Hepatocyte (in vitro differentiated cells): ENCODE measurements around the gene ITPR1. TPM values are rescaled to one million over a fixed set of nuclear protein-coding genes. Genes with fewer than 3 reads are reported as not detected.
A peak's percentile ranks its signal among the peaks of the same experiment; 100 is the strongest.

Experiments
- DNase-seq: peaks from one replicate; pipeline ENCODE4 v3.0.0-alpha.2; 2016; ENCODE audit warnings: low spot score
- H2AFZ ChIP-seq: fragments of 200-600 bp; sonication (generic); 2 replicates; pipeline ENCODE4 v1.6.0; 2016; ENCODE audit warnings: antibody characterized with exemption, mild to moderate bottlenecking
- H3K27ac ChIP-seq: fragments of 200-600 bp; sonication (generic); 2 replicates; pipeline ENCODE4 v1.5.1; 2016; ENCODE audit warnings: mild to moderate bottlenecking
- H3K27me3 ChIP-seq: fragments of 200-600 bp; sonication (generic); 2 replicates; pipeline ENCODE4 v1.6.1; 2016
- H3K36me3 ChIP-seq: fragments of 200-600 bp; sonication (generic); replicated peaks from 2 replicates; pipeline ENCODE4 v1.5.1; 2016; ENCODE audit warnings: low read depth; ENCODE audit not compliant: insufficient read depth
- H3K4me1 ChIP-seq: fragments of 200-600 bp; sonication (generic); 2 replicates; pipeline ENCODE4 v1.5.1; 2016; ENCODE audit warnings: mild to moderate bottlenecking, moderate library complexity; ENCODE audit not compliant: insufficient read depth
- H3K4me2 ChIP-seq: fragments of 200-600 bp; sonication (generic); 2 replicates; pipeline ENCODE4 v1.6.0; 2016
- H3K4me3 ChIP-seq: fragments of 200-600 bp; sonication (generic); 2 replicates; pipeline ENCODE4 v1.5.1; 2016; ENCODE audit warnings: mild to moderate bottlenecking
- H3K79me2 ChIP-seq: fragments of 200-600 bp; sonication (generic); 2 replicates; pipeline ENCODE4 v1.6.0; 2017; ENCODE audit warnings: mild to moderate bottlenecking
- H3K9me2 ChIP-seq: fragments of 200-600 bp; sonication (generic); replicated peaks from 2 replicates; pipeline ENCODE4 v1.6.0; 2017; ENCODE audit warnings: mild to moderate bottlenecking; ENCODE audit not compliant: insufficient read depth
- H3K9me3 ChIP-seq: fragments of 200-600 bp; sonication (generic); 2 replicates; pipeline ENCODE4 v1.5.1; 2016; ENCODE audit warnings: low read depth, mild to moderate bottlenecking
- H4K20me1 ChIP-seq: fragments of 200-600 bp; sonication (generic); 2 replicates; pipeline ENCODE4 v1.6.0; 2016; ENCODE audit warnings: mild to moderate bottlenecking; ENCODE audit not compliant: insufficient read depth, poor library complexity, severe bottlenecking
- CTCF ChIP-seq: fragments of 200-600 bp; sonication (generic); IDR thresholded peaks from 2 replicates; pipeline ENCODE4 v1.5.1; 2016; ENCODE audit warnings: antibody characterized with exemption, mild to moderate bottlenecking; ENCODE audit not compliant: poor library complexity
- EZH2 ChIP-seq: fragments of 200-600 bp; sonication (generic); IDR thresholded peaks from 2 replicates; pipeline ENCODE4 v1.6.1; 2016; ENCODE audit warnings: antibody characterized with exemption, mild to moderate bottlenecking, borderline replicate concordance
- EZH2phosphoT487 ChIP-seq: fragments of 200-600 bp; sonication (generic); IDR thresholded peaks from one replicate; pipeline ENCODE4 v1.6.1; 2018; ENCODE audit warnings: antibody characterized with exemption, mild to moderate bottlenecking, low read depth, moderate library complexity; ENCODE audit not compliant: unreplicated experiment, severe bottlenecking
- WGBS: methylation state at CpG from one replicate; pipeline ENCODE4 v1.1.6; 2016; ENCODE audit warnings: low lambda C conversion rate; ENCODE audit errors: missing lambda C conversion rate; 5-methylcytosine and 5-hydroxymethylcytosine counted together
- polyA plus RNA-seq: library from polyadenylated mRNA; unstranded; fragments of >200 nt; fragmentation: Nextera tagmentation; extraction: Ambion mirVana; gene quantifications from 2 replicates; pipeline ENCODE4 v1.2.1, GENCODE V29; 2016
- total RNA-seq: library from RNA; depleted of rRNA; stranded (reverse); fragments of >200 nt; gene quantifications from 2 replicates; pipeline ENCODE4 v1.2.3, GENCODE V29; 2014

Gene ITPR1
- total and polyA plus RNA-seq, 2 experiments from 2014 or later: 46.8 to 90.8 TPM

GRCh38 chr3:4856986-4857385 lies 363.8 kb downstream of the ITPR1 start:
- Histone ChIP-seq H3K27ac (peak overlapping the region; percentile 27), H3K4me2 (no peak overlapping the region)
- no peak for DNase-seq

GRCh38 chr3:4859788-4860187 lies 366.6 kb downstream of the ITPR1 start:
- Histone ChIP-seq H4K20me1 (no peaks in the 10 kb centered on the region), H3K4me3 (no peak overlapping the region), H3K27me3 (no peaks in the 10 kb centered on the region), H3K4me1 (no peaks in the 10 kb centered on the region), H3K79me2 (no peaks in the 10 kb centered on the region), H3K27ac (no peak overlapping the region), H3K9me2 (no peaks in the 10 kb centered on the region), H2AFZ (no peak overlapping the region), H3K36me3 (no peaks in the 10 kb centered on the region), H3K4me2 (no peak overlapping the region), H3K9me3 (no peaks in the 10 kb centered on the region)
- 86% methylated on average over 1 of the region's 1 CpG for WGBS
- TF ChIP-seq CTCF (no peak), EZH2 (no peak), EZH2phosphoT487 (no peak)
- DNase-seq: no peak

More at GRCh38 chr3:4856986-4857385, 363.8 kb downstream of the ITPR1 start:
- H3K9me2 ChIP-seq: no peaks in the 10 kb centered on the region
- no peaks in the 10 kb centered on the region for H3K36me3 ChIP-seq
- no peaks in the 10 kb centered on the region for H3K9me3 ChIP-seq
- no peaks in the 10 kb centered on the region for H3K27me3 ChIP-seq
- WGBS: 53% methylated on average over 5 of the region's 5 CpGs
- no peak overlapping the region for H2AFZ ChIP-seq
- H4K20me1 ChIP-seq: no peaks in the 10 kb centered on the region
- H3K4me1 ChIP-seq: no peaks in the 10 kb centered on the region
- H3K4me3 ChIP-seq: no peak overlapping the region
- TF ChIP-seq EZH2: no peak
- TF ChIP-seq CTCF: no peak
- no peaks in the 10 kb centered on the region for H3K79me2 ChIP-seq

DNA sequence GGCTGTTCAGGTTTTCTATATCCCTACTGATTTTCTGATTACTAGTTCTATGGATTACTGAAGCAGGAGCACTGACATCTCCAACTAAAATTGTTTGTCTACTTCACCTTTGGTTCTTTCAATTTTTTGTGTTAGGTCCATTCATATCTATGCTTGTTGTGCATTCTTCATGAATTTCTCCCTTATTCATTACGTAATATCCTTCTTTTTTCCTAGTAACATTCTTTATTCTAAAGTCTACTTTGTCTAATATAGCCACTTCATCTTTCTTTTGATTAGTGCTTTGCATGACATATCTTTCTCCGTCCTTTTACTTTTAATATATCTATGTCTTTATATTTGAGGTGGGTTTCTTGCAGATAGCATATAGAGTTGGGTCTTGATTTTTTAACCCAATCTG lies 369.8 kb downstream of the ITPR1 start:
- Histone ChIP-seq H3K27ac (no peak overlapping the region), H3K27me3 (no peaks in the 10 kb centered on the region), H3K9me3 (no peaks in the 10 kb centered on the region), H3K4me2 (no peak overlapping the region), H3K79me2 (no peaks in the 10 kb centered on the region), H2AFZ (no peak overlapping the region), H3K4me3 (no peak overlapping the region), H3K9me2 (no peaks in the 10 kb centered on the region), H3K36me3 (no peaks in the 10 kb centered on the region), H4K20me1 (no peaks in the 10 kb centered on the region), H3K4me1 (peaks cover 13% of the 10 kb centered on the region)
- DNase-seq: no peak
- WGBS: 71% methylated on average over 2 of the region's 2 CpGs
- TF ChIP-seq CTCF: no peak
- TF ChIP-seq EZH2phosphoT487: no peak
- no peak for TF ChIP-seq EZH2

- H3K4me2 ChIP-seq: no peak overlapping the region
- no peak overlapping the region for H3K4me3 ChIP-seq
- no peaks in the 10 kb centered on the region for H3K9me3 ChIP-seq
- no peak for TF ChIP-seq EZH2phosphoT487
- TF ChIP-seq CTCF: no peak
- H3K79me2 ChIP-seq: no peaks in the 10 kb centered on the region
- no peak for DNase-seq
- no peak overlapping the region for H3K27ac ChIP-seq
- no peaks in the 10 kb centered on the region for H3K36me3 ChIP-seq
- H4K20me1 ChIP-seq: no peaks in the 10 kb centered on the region
- H3K9me2 ChIP-seq: no peaks in the 10 kb centered on the region
- peaks cover 15% of the 10 kb centered on the region for H3K4me1 ChIP-seq
- no peak overlapping the region for H2AFZ ChIP-seq
- H3K27me3 ChIP-seq: no peaks in the 10 kb centered on the region
- 97% methylated on average over 1 of the region's 1 CpG for WGBS
These were observed 371.4 kb downstream of the ITPR1 start for GRCh38 chr3:4864503-4864902.
